Activated T-cell treated with anti-CD3 and anti-CD28 coated beads, Interleukin-2, amount 50 U/mL, for 1 hour (primary cell): ENCODE measurements around the gene CASP10.
"Not testable (repeated sequence)": the region's sequence is repeated elsewhere in the genome, so short reads cannot be mapped to it uniquely, and the experiment has no call there.

Source experiments
- DNase-seq: peaks from one replicate; pipeline ENCODE4 v3.0.0-alpha.2; 2020

Gene CASP10

GRCh38 chr2:201182650-201183364, at the start of gene CASP10:
TSS of gene CASP10 (plus strand) at chr2:201183141. CDS start at chr2:201185778, 2,637 bp downstream.
- no peak for DNase-seq

GRCh38 chr2:201135386-201135785, 47.6 kb upstream of the CASP10 start:
- DNase-seq = no peak

- DNase-seq = no peak
These were observed 46.0 kb upstream of the CASP10 start for GRCh38 chr2:201136889-201137321.

- DNase-seq = no peak
These were observed 45.2 kb upstream of the CASP10 start for GRCh38 chr2:201137505-201138400.

GRCh38 chr2:201138401-201138970, 44.5 kb upstream of the CASP10 start:
- DNase-seq = no peak

GRCh38 chr2:201138986-201139781, 43.8 kb upstream of the CASP10 start:
- not testable (repeated sequence) for DNase-seq

GRCh38 chr2:201139836-201140604, 42.9 kb upstream of the CASP10 start:
- DNase-seq = no peak

GRCh38 chr2:201144101-201145051, 38.6 kb upstream of the CASP10 start:
- no peak for DNase-seq

GRCh38 chr2:201148434-201148990, 34.4 kb upstream of the CASP10 start:
- no peak for DNase-seq

GRCh38 chr2:201149064-201149820, 33.7 kb upstream of the CASP10 start:
- DNase-seq = no peak

GRCh38 chr2:201149821-201150165, 33.1 kb upstream of the CASP10 start:
- not testable (repeated sequence) for DNase-seq

- DNase-seq = no peak
These were observed 32.4 kb upstream of the CASP10 start for GRCh38 chr2:201150454-201151020.

- no peak for DNase-seq
These were observed 31.6 kb upstream of the CASP10 start for GRCh38 chr2:201151127-201151981.

- DNase-seq = no peak
These were observed 30.4 kb upstream of the CASP10 start for GRCh38 chr2:201152517-201152916.

GRCh38 chr2:201152999-201153815, 29.7 kb upstream of the CASP10 start:
- DNase-seq = no peak

GRCh38 chr2:201154615-201155399, 28.1 kb upstream of the CASP10 start:
- DNase-seq = no peak

GRCh38 chr2:201156036-201156435, 26.9 kb upstream of the CASP10 start:
- DNase-seq = no peak
